Measurements from ENCODE around the gene PPM1L. TPM values are rescaled to one million over a fixed set of nuclear protein-coding genes. Genes with fewer than 3 reads are reported as not detected.

PPM1L gene
- total and polyA plus RNA-seq, 10 of the 15 experiments (the other 5 are each of a cell fraction or from before 2014, with no cell fraction given), result under 0.01 to 0.33 (median 0.06) TPM; not detected in 1

DNA sequence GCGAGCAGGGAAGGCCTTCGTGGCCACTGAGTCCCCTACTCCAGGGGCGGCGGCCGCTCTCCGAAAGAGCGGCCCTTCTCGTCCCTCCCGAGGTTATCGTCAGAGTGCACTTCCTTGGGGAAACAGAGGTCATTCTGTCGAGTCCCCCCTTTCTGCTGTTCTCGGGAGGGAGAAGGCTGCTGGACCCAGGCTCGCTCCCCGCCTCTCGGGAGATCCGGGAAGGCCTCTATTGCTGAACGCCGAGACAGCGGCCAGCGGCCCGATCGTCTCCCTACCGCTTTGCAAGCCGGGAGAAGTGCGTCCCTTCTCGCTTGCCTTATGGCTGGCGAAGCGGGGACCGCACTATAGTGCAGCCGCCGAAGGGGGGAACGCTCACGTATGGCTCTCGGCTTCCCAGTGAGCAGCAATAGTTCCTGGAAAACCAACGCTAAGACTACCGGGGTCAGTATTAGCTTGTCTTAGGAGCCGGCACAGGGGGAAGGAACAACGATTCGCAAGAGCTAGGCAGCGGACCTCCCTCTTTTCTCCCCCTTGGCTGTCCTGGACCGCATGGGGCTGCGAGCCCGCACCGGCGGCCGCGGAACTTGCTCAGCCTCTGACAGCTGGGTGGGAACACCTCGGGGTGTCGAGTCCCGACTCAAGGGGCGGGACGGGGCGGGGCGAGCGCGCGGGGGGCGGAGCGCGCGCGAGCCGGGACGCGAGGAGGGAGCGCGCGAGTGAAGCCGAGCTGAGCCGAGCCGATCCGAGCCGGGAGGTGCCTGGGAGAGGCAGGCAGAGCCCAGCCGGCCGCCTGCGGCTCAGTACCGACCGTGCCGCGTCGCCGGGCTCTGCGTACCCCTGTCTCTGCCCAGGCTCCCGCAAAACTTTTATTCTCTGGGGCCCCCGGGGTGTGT, 930 bp upstream of the PPM1L start (continued):
- TF ChIP-seq, protein P1, sequence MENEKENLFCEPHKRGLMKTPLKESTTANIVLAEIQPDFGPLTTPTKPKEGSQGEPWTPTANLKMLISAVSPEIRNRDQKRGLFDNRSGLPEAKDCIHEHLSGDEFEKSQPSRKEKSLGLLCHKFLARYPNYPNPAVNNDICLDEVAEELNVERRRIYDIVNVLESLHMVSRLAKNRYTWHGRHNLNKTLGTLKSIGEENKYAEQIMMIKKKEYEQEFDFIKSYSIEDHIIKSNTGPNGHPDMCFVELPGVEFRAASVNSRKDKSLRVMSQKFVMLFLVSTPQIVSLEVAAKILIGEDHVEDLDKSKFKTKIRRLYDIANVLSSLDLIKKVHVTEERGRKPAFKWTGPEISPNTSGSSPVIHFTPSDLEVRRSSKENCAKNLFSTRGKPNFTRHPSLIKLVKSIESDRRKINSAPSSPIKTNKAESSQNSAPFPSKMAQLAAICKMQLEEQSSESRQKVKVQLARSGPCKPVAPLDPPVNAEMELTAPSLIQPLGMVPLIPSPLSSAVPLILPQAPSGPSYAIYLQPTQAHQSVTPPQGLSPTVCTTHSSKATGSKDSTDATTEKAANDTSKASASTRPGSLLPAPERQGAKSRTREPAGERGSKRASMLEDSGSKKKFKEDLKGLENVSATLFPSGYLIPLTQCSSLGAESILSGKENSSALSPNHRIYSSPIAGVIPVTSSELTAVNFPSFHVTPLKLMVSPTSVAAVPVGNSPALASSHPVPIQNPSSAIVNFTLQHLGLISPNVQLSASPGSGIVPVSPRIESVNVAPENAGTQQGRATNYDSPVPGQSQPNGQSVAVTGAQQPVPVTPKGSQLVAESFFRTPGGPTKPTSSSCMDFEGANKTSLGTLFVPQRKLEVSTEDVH (IDR thresholded peaks at IDR 0.05; ENCODE audit: low read depth, partially characterized antibody), result no peak
- TF ChIP-seq DPF2 (IDR thresholded peaks at IDR 0.05) (no peak), POU2F2 (IDR thresholded peaks at IDR 0.05; ENCODE audit: borderline replicate concordance, low read depth, low read length) (no peak), RUNX3 (IDR thresholded peaks at IDR 0.05; ENCODE audit: low read length) (peak; percentile 69), BHLHE40 (IDR thresholded peaks at IDR 0.05; ENCODE audit: borderline replicate concordance in 1 of 2, low read depth in 2 of 2, low read length in 1 of 2) (peak; percentile 76 to 84; a peak in 3 of 4 replicates), IKZF1 (conservative IDR thresholded peaks at IDR 0.05) (peak; percentile 24; the same call in 1 of the 2 replicates), EED (IDR thresholded peaks at IDR 0.05; ENCODE audit: low read depth) (0 out of 2 replicates have a peak, but pooled peaks have one; percentile 6), SREBF1 (IDR thresholded peaks at IDR 0.05; ENCODE audit: low read length) (peak; percentile 54; the same call in 1 of the 2 replicates), SIN3A (IDR thresholded peaks at IDR 0.05; ENCODE audit: low read depth, low read length) (0 out of 2 replicates have a peak, but pooled peaks have one; percentile 48), SIX5 (IDR thresholded peaks at IDR 0.05; ENCODE audit: low read depth, low read length, severe bottlenecking) (no peak), CHD2 (IDR thresholded peaks at IDR 0.05; ENCODE audit: borderline replicate concordance, low read depth, low read length) (no peak), ATF7 (IDR thresholded peaks at IDR 0.05; ENCODE audit: low read depth) (peak; percentile 94)
- TF ChIP-seq, protein P2, sequence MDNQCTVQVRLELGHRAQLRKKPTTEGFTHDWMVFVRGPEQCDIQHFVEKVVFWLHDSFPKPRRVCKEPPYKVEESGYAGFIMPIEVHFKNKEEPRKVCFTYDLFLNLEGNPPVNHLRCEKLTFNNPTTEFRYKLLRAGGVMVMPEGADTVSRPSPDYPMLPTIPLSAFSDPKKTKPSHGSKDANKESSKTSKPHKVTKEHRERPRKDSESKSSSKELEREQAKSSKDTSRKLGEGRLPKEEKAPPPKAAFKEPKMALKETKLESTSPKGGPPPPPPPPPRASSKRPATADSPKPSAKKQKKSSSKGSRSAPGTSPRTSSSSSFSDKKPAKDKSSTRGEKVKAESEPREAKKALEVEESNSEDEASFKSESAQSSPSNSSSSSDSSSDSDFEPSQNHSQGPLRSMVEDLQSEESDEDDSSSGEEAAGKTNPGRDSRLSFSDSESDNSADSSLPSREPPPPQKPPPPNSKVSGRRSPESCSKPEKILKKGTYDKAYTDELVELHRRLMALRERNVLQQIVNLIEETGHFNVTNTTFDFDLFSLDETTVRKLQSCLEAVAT (IDR thresholded peaks at IDR 0.05), result peak; percentile 61; the same call in 1 of the 2 replicates
- TF ChIP-seq, protein P3, sequence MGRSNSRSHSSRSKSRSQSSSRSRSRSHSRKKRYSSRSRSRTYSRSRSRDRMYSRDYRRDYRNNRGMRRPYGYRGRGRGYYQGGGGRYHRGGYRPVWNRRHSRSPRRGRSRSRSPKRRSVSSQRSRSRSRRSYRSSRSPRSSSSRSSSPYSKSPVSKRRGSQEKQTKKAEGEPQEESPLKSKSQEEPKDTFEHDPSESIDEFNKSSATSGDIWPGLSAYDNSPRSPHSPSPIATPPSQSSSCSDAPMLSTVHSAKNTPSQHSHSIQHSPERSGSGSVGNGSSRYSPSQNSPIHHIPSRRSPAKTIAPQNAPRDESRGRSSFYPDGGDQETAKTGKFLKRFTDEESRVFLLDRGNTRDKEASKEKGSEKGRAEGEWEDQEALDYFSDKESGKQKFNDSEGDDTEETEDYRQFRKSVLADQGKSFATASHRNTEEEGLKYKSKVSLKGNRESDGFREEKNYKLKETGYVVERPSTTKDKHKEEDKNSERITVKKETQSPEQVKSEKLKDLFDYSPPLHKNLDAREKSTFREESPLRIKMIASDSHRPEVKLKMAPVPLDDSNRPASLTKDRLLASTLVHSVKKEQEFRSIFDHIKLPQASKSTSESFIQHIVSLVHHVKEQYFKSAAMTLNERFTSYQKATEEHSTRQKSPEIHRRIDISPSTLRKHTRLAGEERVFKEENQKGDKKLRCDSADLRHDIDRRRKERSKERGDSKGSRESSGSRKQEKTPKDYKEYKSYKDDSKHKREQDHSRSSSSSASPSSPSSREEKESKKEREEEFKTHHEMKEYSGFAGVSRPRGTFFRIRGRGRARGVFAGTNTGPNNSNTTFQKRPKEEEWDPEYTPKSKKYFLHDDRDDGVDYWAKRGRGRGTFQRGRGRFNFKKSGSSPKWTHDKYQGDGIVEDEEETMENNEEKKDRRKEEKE (IDR thresholded peaks at IDR 0.05), result peak; percentile 87
- TF ChIP-seq, protein P4, sequence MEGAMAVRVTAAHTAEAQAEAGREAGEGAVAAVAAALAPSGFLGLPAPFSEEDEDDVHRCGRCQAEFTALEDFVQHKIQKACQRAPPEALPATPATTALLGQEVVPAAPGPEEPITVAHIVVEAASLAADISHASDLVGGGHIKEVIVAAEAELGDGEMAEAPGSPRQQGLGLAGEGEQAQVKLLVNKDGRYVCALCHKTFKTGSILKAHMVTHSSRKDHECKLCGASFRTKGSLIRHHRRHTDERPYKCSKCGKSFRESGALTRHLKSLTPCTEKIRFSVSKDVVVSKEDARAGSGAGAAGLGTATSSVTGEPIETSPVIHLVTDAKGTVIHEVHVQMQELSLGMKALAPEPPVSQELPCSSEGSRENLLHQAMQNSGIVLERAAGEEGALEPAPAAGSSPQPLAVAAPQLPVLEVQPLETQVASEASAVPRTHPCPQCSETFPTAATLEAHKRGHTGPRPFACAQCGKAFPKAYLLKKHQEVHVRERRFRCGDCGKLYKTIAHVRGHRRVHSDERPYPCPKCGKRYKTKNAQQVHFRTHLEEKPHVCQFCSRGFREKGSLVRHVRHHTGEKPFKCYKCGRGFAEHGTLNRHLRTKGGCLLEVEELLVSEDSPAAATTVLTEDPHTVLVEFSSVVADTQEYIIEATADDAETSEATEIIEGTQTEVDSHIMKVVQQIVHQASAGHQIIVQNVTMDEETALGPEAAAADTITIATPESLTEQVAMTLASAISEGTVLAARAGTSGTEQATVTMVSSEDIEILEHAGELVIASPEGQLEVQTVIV (IDR thresholded peaks at IDR 0.05; ENCODE audit: borderline replicate concordance, partially characterized antibody), result peak; percentile 55
- TF ChIP-seq, protein P5, sequence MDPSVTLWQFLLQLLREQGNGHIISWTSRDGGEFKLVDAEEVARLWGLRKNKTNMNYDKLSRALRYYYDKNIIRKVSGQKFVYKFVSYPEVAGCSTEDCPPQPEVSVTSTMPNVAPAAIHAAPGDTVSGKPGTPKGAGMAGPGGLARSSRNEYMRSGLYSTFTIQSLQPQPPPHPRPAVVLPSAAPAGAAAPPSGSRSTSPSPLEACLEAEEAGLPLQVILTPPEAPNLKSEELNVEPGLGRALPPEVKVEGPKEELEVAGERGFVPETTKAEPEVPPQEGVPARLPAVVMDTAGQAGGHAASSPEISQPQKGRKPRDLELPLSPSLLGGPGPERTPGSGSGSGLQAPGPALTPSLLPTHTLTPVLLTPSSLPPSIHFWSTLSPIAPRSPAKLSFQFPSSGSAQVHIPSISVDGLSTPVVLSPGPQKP (IDR thresholded peaks at IDR 0.05; ENCODE audit: low read depth, low read length), result no peak

Measured in GM12878 (cell line).